ENCODE results near the gene MAPK10.
"Not testable (repeated sequence)": the region's sequence is repeated elsewhere in the genome, so short reads cannot be mapped to it uniquely, and the experiment has no call there.

Gene MAPK10

DNA sequence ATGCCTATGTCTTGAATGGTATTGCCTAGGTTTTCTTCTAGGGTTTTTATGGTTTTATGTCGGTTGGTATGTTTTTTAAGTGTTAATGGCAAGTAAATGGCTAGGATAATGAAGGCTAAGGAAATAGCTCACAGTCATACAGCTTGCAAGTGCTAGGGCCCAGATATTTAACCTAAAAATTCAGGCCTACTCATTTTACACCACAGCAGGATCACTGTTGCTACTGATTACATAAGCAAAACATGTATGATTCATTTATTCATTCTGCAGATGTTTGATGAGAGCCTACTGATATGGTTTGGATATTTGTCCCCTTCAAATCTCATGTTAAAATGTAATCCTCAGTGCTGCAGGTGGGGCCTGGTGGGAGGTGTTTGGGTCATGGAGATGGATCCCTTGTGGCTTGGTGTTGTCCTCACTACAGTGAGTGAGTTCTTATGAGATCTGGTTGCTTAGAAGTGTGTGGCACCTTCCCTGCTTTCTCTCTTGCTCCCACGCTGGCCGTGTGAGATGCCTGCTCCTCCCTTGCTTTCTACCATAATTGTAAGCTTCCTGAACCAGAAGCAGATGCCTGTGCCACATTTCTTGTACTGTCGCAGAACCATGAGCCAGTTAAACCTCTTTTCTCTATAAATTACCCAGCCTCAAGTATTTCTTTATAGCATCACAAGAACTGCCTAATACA, 175.5 kb downstream of the MAPK10 start:
- DNase-seq: no peak
- Histone ChIP-seq H3K9me3 (ENCODE audit: severe bottlenecking) (no peaks in the 10 kb centered on the region), H3K4me3 (ENCODE audit: low read depth, low read length) (no peak overlapping the region), H3K27ac (no peak overlapping the region), H3K36me3 (no peaks in the 10 kb centered on the region), H3K27me3 (ENCODE audit: insufficient read depth, low read depth, severe bottlenecking) (no peaks in the 10 kb centered on the region)
- TF ChIP-seq, protein P1, sequence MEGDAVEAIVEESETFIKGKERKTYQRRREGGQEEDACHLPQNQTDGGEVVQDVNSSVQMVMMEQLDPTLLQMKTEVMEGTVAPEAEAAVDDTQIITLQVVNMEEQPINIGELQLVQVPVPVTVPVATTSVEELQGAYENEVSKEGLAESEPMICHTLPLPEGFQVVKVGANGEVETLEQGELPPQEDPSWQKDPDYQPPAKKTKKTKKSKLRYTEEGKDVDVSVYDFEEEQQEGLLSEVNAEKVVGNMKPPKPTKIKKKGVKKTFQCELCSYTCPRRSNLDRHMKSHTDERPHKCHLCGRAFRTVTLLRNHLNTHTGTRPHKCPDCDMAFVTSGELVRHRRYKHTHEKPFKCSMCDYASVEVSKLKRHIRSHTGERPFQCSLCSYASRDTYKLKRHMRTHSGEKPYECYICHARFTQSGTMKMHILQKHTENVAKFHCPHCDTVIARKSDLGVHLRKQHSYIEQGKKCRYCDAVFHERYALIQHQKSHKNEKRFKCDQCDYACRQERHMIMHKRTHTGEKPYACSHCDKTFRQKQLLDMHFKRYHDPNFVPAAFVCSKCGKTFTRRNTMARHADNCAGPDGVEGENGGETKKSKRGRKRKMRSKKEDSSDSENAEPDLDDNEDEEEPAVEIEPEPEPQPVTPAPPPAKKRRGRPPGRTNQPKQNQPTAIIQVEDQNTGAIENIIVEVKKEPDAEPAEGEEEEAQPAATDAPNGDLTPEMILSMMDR (IDR thresholded peaks at IDR 0.05; ENCODE audit: low read depth, low read length): no peak

DNA sequence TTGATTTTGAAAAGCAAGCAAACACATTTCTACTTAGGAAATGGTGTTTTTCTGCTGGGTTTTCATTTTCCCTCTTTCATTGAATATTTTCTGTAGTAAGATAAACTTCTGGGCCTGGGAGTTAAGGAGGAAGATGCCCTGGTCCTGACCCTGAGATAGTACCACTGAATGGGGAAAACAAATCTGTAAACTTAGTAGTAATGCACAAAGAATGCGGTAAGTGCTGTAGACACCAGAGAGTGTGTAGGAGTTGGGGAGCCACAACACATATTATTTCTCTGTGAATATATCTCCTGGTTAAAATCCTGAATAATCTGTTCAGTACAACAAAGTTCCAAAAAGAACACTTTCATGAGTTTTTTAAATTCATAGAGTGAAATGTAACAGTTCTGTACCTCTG, 178.3 kb downstream of the MAPK10 start:
- H3K4me3 ChIP-seq (ENCODE audit: low read depth, low read length): no peak overlapping the region
- TF ChIP-seq, protein P1 (IDR thresholded peaks at IDR 0.05; ENCODE audit: low read depth, low read length): no peak
- DNase-seq: no peak
- no peaks in the 10 kb centered on the region for H3K9me3 ChIP-seq (ENCODE audit: severe bottlenecking)
- no peaks in the 10 kb centered on the region for H3K27me3 ChIP-seq (ENCODE audit: insufficient read depth, low read depth, severe bottlenecking)
- H3K27ac ChIP-seq: no peak overlapping the region
- no peaks in the 10 kb centered on the region for H3K36me3 ChIP-seq

DNA sequence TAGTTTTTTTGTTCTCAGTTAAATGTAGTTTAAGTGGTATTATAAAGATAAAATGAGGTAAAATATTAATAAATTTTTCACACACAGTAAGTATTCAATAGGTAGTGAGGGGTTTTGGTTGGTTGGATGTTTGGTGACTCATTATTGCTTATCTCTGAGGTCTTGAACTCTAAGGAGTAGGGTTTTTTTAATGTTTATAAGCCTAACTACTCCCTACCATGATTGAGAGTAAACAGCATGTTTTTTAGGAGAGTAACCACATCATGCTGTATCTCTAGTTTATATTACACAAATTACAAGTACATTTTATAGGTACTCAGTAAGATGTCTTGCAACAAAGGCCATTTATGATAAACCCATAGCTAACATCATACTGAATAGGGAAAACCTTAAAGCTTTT, 181.6 kb downstream of the MAPK10 start:
- Histone ChIP-seq H3K27me3 (ENCODE audit: insufficient read depth, low read depth, severe bottlenecking) (no peaks in the 10 kb centered on the region), H3K9me3 (ENCODE audit: severe bottlenecking) (no peaks in the 10 kb centered on the region), H3K36me3 (no peaks in the 10 kb centered on the region), H3K4me3 (ENCODE audit: low read depth, low read length) (no peak overlapping the region), H3K27ac (no peak overlapping the region)
- TF ChIP-seq, protein P1 (IDR thresholded peaks at IDR 0.05; ENCODE audit: low read depth, low read length): no peak
- no peak for DNase-seq

DNA sequence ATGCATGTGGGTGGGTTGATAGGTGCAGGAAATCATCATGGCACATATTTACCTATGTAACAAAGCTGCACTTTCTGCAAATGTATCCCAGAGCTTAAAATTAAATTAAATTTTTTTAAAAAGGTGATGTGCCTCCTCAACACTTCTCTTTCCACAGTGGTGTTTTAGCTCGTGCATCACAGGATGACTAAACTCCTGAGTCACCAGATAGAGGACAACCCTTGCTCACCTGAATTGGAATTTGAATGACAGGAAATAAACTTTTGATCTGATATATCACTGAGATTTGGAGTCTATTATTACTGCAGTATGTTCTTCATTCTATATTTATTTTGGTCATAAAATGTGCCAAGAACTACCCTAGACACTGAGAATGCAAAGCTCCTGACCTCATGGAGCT, 185.3 kb downstream of the MAPK10 start:
- Histone ChIP-seq H3K36me3 (no peaks in the 10 kb centered on the region), H3K27ac (no peak overlapping the region), H3K4me3 (ENCODE audit: low read depth, low read length) (no peak overlapping the region), H3K9me3 (ENCODE audit: severe bottlenecking) (no peaks in the 10 kb centered on the region), H3K27me3 (ENCODE audit: insufficient read depth, low read depth, severe bottlenecking) (no peaks in the 10 kb centered on the region)
- TF ChIP-seq, protein P1 (IDR thresholded peaks at IDR 0.05; ENCODE audit: low read depth, low read length): no peak
- DNase-seq: no peak

DNA sequence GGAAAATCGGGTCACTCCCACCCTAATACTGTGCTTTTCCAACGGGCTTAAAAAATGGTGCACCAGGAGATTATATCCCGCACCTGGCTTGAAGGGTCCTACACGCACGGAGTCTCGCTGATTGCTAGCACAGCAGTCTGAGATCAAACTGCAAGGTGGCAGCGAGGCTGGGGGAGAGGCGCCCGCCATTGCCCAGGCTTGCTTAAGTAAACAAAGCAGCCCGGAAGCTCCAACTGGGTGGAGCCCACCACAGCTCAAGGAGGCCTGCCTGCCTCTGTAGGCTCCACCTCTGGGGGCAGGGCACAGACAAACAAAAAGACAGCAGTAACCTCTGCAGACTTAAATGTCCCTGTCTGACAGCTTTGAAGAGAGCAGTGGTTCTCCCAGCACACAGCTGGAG, 191.5 kb downstream of the MAPK10 start:
- not testable (repeated sequence) for H3K4me3 ChIP-seq (ENCODE audit: low read depth, low read length); H3K27me3 ChIP-seq (ENCODE audit: insufficient read depth, low read depth, severe bottlenecking); H3K36me3 ChIP-seq; H3K27ac ChIP-seq; H3K9me3 ChIP-seq (ENCODE audit: severe bottlenecking); DNase-seq

DNA sequence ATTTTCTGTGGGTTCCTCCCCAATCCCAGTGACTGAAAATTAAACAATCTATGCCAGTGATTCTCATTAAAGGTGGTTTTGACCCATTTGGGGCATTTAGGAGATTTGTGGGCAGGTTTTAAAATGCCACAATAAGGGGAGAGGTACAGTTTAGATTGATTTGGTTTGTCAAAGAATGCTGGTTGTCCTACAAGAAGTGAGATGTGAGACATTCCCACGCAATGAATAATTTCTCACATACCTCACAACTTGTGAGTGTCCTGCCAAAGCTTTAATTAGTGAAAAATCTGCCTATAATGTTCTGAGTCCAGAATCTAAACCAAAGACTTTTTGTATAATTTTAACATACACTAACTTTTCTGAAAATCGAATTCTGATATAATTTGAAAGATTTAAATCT, 199.4 kb downstream of the MAPK10 start:
- H3K27me3 ChIP-seq (ENCODE audit: insufficient read depth, low read depth, severe bottlenecking): no peaks in the 10 kb centered on the region
- TF ChIP-seq, protein P1 (IDR thresholded peaks at IDR 0.05; ENCODE audit: low read depth, low read length): no peak

More for the DNA sequence above, 199.4 kb downstream of the MAPK10 start:
- no peak overlapping the region for H3K27ac ChIP-seq
- H3K4me3 ChIP-seq (ENCODE audit: low read depth, low read length): no peak overlapping the region
- no peak for DNase-seq
- no peaks in the 10 kb centered on the region for H3K9me3 ChIP-seq (ENCODE audit: severe bottlenecking)
- H3K36me3 ChIP-seq: no peaks in the 10 kb centered on the region
